T-helper 1 cell (primary cell): ENCODE data around the gene ACIN1.

Experiments used
- DNase-seq, 5 donors: peaks; one replicate each; pipeline ENCODE4 v3.0.0-alpha.2; 2012 to 2020

Gene ACIN1

DNA sequence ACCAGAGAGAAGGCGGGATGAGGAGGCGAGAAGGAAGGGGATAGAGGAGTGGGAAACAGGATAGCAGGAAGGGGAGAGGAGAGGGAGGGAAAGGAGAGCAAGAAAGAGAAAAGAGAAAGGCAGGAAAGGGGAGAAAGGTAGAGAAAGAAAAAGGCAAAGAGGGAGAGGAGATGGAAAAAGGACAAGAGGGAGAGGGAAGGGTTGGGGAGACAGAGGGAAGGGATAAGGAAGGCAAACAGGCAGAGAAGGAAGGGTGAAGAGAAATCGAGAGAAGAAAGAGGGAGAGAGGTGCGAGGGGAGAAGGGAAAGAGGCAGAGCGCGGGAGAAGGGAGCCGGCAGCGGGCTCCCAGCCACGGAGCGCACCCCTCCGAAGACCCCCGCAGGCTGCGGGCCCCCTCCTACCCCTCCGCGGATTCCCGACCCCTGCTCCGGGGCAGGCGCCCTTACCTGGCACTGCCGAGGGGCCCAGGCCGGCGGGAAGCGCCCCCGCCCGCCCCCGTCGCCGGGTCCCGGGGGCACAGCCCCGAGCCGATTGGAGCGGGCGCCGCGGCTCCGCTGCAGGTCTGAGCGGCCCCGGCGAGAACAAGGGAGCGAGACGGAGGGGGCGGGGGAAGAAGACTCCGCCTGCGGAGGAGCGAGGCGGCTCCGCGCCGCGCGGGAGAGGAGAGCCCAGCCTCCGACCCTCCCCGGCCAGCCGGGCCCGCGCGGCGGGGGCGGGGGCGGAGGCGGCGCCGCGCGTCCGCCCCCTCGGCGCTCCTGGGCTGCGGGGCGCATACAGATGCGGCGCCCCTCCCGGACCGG lies 37.8 kb downstream of the ACIN1 start, which contains the start of gene CDH24:
TSS of gene CDH24 (minus strand) at position 565 of the 801 bp plus-strand sequence. CDS start 1,787 bp downstream, outside the sequence.
- DNase-seq: peak; percentile 51 to 70 (median 64)

DNA sequence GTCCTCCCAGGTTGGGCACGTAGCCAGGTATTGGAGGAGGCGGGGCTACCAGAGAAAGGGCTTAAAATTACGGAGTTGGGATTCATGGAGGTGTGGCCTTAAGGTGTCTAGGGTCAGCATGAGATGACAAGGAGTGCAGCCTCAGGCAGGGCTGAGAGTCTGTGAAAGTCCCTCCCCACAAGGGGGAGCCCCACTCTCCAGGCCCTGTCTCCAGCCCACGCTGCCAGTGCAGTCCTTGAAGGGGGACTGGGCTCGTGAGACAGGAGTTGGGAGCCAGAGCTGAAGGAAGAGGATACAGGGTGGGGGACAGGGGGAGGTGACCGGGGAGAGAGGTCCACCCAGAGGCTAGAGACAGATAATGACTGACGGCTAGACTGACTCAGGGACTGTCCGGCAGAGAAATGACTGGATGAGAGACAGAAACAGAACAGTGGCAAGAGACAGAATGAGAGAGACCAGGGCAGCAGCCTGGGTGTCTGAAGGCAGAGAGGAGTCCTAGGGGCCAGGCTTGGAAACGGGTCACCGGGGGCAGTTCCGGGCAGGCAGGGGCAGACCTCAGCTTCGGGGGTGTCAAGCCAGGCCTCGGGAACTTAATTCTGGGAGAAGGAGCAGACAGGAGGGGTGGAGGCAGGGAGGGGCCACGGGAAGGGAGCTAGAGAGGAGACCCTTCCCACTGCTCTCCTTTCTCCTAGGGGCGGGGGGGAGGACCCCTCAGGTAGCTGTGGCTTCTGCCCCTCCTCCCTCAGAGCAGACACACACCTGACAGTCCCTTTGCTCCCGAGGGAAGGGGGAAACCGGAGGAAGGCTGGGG lies 38.6 kb downstream of the ACIN1 start:
- DNase-seq: peak; percentile 46 to 65 (median 58)

DNA sequence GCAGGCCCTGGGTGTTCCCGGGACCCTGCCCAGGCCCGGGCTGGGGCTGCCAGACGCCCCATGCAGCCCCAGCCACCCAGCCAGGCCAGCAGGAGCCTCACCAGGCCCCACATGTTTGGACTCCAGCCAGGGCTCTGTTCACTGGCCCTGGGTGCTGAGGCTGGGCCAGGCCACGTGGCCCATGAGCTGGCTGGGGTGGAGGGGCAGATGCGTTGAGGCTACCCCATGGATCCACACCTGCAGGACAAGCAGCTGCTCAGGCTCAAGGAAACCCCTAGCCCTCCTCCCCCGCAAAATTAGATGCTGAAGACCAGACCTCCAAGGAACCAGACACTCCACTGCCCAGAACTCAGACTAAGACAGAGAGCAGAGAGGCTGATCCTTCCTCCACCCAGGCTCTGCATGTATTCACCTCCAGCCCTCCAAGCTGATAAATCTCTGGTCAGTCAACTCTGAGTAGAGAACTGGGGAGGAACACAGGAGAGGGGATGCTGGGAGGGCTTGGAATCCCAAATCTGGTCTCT lies 39.3 kb downstream of the ACIN1 start:
- no peak for DNase-seq

GRCh38 chr14:23055147-23055550 lies 39.8 kb downstream of the ACIN1 start:
- no peak for DNase-seq

DNA sequence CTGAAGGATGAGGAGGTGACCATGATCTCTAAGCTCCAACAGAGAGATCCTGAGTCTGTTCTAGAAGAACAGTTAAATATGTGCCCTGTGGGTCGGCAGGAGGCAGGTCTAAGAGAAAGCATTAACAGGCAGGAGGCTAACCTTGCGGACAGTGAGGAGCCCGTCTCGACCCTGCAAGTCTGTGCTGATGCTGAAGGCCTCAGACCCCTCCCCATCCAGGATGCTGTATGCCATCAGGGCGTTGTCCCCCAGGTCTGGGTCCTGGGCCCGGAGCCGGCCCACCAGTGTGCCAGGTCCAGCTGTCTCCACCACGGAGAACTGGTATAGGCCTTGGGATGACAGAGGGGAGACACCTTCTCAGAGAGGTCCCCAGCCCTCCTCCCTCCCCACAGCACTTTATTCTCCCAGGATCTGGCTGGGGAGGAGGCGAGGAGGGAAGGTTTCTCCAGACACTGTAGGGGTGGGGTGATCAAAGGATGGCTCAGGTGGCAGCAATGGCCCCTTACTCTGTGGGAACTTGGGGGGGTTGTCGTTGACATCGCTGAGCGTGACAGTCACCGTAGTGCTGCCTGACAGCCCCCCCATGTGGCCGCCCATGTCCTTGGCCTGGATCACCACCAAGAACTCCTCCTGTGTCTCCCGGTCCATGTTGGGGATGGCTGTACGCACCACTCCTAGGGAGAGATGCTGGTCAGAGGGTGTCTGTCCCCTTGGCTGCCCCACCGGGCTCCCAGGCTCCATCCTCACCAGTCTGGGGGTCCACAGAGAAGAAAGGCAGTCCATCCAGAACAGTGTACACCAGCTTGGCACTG lies 40.7 kb downstream of the ACIN1 start:
- no peak for DNase-seq

GRCh38 chr14:23053426-23053825 lies 41.5 kb downstream of the ACIN1 start:
- DNase-seq: no peak

- no peak for DNase-seq
Observed at GRCh38 chr14:23052671-23053070, 42.3 kb downstream of the ACIN1 start.

- DNase-seq: no peak
Observed at GRCh38 chr14:23052182-23052623, 42.7 kb downstream of the ACIN1 start.

DNA sequence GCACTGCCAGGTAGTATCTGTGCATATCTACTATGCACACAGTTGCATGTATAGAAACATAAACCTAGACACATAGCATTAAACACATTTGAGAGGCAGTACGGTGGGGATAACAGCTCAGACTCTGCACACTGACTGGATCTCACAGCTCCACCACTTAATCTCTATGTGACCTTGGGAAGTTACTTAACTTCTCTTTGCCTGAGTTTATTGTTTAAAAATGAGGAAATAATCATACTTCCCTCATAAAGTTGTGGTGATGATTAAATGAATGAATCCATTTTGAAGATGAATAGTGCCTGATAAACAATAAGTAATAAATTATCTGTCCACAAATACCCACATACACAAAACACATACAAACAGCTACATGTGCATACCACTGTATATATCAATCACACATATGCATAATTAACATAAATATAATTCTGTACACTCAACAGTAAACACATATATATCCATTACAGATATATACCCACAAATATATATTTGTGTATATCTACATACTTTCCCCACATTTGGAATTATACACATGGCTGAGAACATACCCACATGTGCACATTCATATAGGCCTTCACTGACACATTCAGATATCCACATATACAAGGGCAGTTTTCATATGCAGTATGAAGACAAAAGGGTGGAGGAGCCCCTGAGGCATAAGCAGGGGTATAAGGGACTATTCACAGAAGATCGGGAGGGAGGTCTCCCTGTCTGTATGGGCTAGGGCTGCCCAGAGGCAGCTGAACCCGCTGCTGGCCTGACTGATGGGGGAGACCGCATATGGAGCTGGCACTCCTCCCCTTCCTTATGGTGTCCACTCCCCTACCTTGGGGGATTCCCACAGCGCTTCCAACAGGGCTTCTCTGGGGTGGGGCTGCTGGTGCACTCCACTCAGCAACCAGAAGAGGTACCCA lies 43.5 kb downstream of the ACIN1 start:
- DNase-seq: no peak

- DNase-seq: no peak
Observed at GRCh38 chr14:23049011-23049410, 45.9 kb downstream of the ACIN1 start.

- DNase-seq: no peak
Observed at GRCh38 chr14:23047751-23048693, 46.9 kb downstream of the ACIN1 start.

GRCh38 chr14:23047034-23047634 lies 47.8 kb downstream of the ACIN1 start:
- no peak for DNase-seq

- DNase-seq: no peak
Observed at GRCh38 chr14:23045419-23046357, 49.2 kb downstream of the ACIN1 start.

GRCh38 chr14:23044840-23045239 lies 50.1 kb downstream of the ACIN1 start:
- DNase-seq: no peak

DNA sequence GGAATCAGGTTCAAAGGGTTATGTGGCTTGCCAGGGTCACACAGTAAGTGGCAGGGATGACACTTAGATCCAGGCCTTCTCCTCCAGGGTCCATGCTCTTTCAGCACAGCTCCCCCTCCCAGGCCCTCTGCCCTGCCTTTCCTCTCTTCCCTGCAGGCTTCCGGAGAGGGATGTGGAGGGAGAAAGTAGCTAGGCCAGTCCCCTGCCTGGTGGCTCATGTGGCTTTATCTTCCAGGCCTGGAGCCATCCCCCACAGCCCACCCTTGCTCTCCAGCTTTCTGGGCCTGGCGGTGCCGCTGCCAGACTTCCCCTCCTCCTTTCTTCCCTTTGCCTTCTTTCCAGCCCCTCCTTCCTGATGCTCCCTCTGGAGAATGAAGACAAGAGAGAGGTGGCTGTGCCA lies 51.2 kb downstream of the ACIN1 start:
- no peak for DNase-seq

- no peak for DNase-seq
Observed at GRCh38 chr14:23043145-23043544, 51.8 kb downstream of the ACIN1 start.

- no peak for DNase-seq
Observed at GRCh38 chr14:23042162-23042965, 52.6 kb downstream of the ACIN1 start, which contains the start of gene PSMB11. Gene PSMB11 (plus strand): TSS chr14:23042212. CDS start chr14:23042226, 14 bp downstream.

- DNase-seq: no peak
Observed at GRCh38 chr14:23041729-23042128, 53.2 kb downstream of the ACIN1 start.
